Thyroid gland (tissue), 4 donors: ENCODE measurements around the gene IVL.

Experiments used
- POLR2A ChIP-seq, 2 donors: fragments of 450-650 bp; IDR thresholded peaks; one replicate each; pipeline ENCODE4 v1.6.1; 2017; ENCODE audit warnings: antibody characterized with exemption in 2 of 2, mild to moderate bottlenecking in 2 of 2, moderate library complexity in 1 of 2
- TF ChIP-seq, protein P1 (sequence below), 6 experiments: fragments of 200-600 bp in 3 of 6; fragments of 450-650 bp in 3 of 6; sonication (generic) in 3 of 6; IDR thresholded peaks; one replicate each; pipeline ENCODE4 v1.5.1; 2016 to 2019; ENCODE audit warnings: antibody characterized with exemption in 6 of 6, mild to moderate bottlenecking in 2 of 6, inconsistent platforms in 1 of 6, moderate library complexity in 1 of 6

DNA sequence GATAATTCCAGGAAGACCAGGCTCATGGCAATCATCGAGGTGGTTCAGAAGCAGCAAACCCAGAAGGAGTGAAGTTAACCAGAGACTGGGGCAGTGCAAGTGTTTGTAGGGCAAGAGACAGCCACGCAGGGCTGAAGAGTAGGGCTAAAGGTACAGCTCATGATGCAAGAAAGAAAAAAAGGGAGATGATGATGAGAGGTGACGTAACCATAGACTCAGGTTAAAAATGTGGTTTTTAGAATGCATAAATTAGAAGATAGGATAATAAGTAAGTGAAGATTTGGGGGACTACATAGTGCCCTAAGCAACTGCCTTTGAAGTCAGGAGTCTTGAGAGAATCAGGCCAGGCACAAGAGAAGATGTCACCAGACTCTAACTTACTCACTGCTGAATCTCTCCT, 48.2 kb upstream of the IVL start:
- TF ChIP-seq POLR2A (IDR thresholded peaks at IDR 0.05) = no peak
- TF ChIP-seq, protein P1, sequence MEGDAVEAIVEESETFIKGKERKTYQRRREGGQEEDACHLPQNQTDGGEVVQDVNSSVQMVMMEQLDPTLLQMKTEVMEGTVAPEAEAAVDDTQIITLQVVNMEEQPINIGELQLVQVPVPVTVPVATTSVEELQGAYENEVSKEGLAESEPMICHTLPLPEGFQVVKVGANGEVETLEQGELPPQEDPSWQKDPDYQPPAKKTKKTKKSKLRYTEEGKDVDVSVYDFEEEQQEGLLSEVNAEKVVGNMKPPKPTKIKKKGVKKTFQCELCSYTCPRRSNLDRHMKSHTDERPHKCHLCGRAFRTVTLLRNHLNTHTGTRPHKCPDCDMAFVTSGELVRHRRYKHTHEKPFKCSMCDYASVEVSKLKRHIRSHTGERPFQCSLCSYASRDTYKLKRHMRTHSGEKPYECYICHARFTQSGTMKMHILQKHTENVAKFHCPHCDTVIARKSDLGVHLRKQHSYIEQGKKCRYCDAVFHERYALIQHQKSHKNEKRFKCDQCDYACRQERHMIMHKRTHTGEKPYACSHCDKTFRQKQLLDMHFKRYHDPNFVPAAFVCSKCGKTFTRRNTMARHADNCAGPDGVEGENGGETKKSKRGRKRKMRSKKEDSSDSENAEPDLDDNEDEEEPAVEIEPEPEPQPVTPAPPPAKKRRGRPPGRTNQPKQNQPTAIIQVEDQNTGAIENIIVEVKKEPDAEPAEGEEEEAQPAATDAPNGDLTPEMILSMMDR (IDR thresholded peaks at IDR 0.05) = no peak
